Motor neuron (in vitro differentiated cells): ENCODE results near the gene PHGDH. TPM values are rescaled to one million over a fixed set of nuclear protein-coding genes. Genes with fewer than 3 reads are reported as not detected.
A peak's percentile ranks its signal among the peaks of the same experiment; 100 is the strongest.
"Not testable (repeated sequence)": the region's sequence is repeated elsewhere in the genome, so short reads cannot be mapped to it uniquely, and the experiment has no call there.

ENCODE experiments used
- ATAC-seq, 8 experiments: fragments of 200-7000 bp; cut with Tn5 transposase; replicated peaks in 6 of 8; 2 replicates each; pipeline ENCODE4 v1.8.0; 2021; ENCODE audit warnings: mild to moderate bottlenecking in 8 of 8, moderate library complexity in 8 of 8
- H3K27ac ChIP-seq, 2 donors: fragments of 250-450 bp; sonication (Bioruptor Pico); 2 replicates each; pipeline ENCODE4 v1.9.0; 2021; ENCODE audit warnings: antibody characterized with exemption in 2 of 2, mild to moderate bottlenecking in 2 of 2, moderate library complexity in 1 of 2
- H3K4me1 ChIP-seq, 2 donors: fragments of 250-450 bp; sonication (Bioruptor Pico); replicated peaks in 1 of 2; 2 replicates each; pipeline ENCODE4 v1.6.1; 2021; ENCODE audit warnings: antibody characterized with exemption in 2 of 2, mild to moderate bottlenecking in 2 of 2, moderate library complexity in 1 of 2
- H3K4me3 ChIP-seq, 5 donors: fragments of 250-450 bp; sonication (Bioruptor Pico); 2 replicates each; pipeline ENCODE4 v1.9.0; 2021; ENCODE audit warnings: antibody characterized with exemption in 5 of 5, mild to moderate bottlenecking in 5 of 5, moderate library complexity in 4 of 5
- WGBS, 10 experiments: fragments of 450-650 bp; shearing (Covaris generic); methylation state at CpG; one replicate each; pipeline ENCODE4 v1.0.0; 2022; 5-methylcytosine and 5-hydroxymethylcytosine counted together
- in situ Hi-C, 9 experiments: fragments of 400-800 bp; cut with MboI; loops; one replicate each; pipeline ENCODE4 v1.15.0; 2021; ENCODE audit warnings: low sequenced_read_pairs in 9 of 9, low pct_unique_long_range_greater_than_20kb in 2 of 9; ENCODE audit not compliant: unreplicated experiment in 9 of 9
- total RNA-seq, 8 experiments: library from RNA; unstranded; fragments of 300-600 nt; gene quantifications; 2 replicates each; pipeline versions ENCODE4 v1.2.3 to v1.2.4, GENCODE V29; 2022

Gene PHGDH
- total RNA-seq, 8 experiments from 2014 or later: 39.6 to 288 (median 175) TPM

DNA sequence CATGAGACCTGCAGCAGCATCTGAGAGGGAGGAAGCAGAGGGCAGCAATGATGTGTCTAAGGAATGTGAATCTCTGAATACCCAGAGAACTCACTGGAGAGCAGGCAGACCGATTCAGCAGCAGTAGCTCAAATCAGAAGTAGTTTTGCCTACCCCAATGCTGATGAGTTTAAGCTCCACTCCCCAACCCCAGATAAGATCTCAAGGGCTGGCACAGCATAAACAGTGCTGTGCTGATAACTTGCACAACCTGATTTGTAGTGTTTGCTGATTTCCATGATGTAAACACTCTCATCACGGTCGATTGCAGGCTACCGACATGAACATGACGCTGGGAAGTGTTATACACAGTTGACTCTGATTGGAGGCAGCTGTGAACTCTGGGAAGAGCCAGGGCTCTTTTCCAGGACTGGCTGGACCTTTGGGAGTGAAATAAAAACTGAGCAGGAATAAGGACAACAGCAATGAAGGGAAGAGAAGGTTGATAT lies 68.2 kb downstream of the PHGDH start:
- Histone ChIP-seq H3K4me1 (peaks cover 0 to 8% of the 10 kb centered on the region in 2 donors), H3K4me3 (no peak overlapping the region), H3K27ac (no peak overlapping the region)
- WGBS, 10 experiments: 5 to 100% (median 82%) methylated on average over 1 to 5 of the region's 5 CpGs; no CpG with 5 or more reads in 2 of the 10 experiments
- ATAC-seq: peak in 3 of 8 experiments; percentile 60 to 76 (median 62)
- in situ Hi-C loops: no loop called here

DNA sequence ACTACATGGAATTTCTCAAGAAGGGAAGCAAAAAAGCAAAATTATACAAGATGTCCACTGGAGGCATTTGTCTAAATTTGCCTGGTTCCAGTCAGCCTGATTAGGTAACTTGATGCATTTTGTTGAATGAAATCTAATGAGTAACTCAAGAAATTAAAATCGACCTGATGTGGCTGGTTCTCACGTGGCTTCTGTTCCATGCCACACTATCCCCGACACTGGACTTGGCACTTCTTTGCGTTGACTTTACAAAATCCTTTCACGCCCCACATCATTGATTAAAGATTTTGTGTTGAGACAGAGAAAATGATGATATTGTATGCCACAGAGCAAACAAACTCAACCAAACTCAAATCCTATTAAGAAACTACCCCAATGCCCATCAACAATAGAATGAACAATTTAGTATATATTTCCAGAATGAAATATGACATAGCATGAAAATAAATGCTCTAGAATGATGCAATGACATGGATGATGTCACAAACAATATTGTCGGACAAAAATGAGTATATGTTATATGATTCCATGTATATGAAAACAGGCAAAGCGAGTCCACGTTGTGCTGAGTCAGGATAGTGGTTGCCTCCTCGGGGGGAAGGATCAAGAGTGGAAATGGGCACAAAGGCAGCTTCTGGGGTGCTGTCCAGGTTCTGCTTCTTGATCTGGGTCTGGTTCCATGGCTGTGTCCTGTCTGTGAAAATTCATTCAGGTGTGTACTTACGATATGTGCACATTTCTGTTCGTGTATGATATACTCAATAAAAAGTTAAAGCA lies 69.9 kb downstream of the PHGDH start:
- WGBS, 10 experiments: 70 to 90% (median 81%) methylated on average over 2 to 11 of the region's 11 CpGs
- ATAC-seq: no peak
- Histone ChIP-seq H3K4me1 (peaks cover 0 to 8% of the 10 kb centered on the region in 2 donors), H3K27ac (no peak overlapping the region), H3K4me3 (no peak overlapping the region)
- in situ Hi-C loops: no loop called here

DNA sequence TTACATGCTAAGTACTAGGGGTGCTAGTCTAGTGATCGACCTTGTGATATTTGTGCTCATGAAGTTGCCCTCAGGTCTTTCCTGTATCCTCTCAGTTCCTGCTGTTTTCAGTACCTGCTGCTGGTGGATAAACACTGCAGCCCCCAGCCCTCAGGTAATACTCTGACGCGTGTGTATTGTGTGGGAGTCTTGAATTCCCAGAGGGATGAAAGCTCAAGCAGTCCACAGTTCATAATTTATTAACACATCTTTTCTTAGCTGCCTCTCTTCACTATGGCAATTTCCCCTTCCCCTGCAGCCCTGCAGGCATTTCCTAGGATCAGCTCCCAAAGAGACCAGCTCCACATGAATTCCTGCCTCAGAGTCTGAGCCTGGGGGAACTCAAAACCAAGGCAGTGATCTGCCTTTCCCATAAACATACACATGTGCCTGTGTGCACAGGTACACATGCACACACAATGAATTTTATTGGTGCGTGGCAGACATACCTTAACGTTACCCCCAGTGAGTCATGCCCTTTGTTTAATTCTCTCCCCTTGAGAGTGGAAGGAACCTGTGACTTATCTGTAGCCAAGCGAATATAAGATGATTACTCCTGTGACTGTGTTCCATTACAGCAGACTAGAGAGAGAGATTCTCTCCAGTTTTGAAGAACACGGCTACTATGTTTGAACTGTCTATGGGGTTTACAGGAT lies 71.0 kb downstream of the PHGDH start:
- 0 to 90% (median 71%) methylated on average over 1 to 7 of the region's 7 CpGs; no CpG with 5 or more reads in 1 of the 10 experiments for WGBS, 10 experiments

DNA sequence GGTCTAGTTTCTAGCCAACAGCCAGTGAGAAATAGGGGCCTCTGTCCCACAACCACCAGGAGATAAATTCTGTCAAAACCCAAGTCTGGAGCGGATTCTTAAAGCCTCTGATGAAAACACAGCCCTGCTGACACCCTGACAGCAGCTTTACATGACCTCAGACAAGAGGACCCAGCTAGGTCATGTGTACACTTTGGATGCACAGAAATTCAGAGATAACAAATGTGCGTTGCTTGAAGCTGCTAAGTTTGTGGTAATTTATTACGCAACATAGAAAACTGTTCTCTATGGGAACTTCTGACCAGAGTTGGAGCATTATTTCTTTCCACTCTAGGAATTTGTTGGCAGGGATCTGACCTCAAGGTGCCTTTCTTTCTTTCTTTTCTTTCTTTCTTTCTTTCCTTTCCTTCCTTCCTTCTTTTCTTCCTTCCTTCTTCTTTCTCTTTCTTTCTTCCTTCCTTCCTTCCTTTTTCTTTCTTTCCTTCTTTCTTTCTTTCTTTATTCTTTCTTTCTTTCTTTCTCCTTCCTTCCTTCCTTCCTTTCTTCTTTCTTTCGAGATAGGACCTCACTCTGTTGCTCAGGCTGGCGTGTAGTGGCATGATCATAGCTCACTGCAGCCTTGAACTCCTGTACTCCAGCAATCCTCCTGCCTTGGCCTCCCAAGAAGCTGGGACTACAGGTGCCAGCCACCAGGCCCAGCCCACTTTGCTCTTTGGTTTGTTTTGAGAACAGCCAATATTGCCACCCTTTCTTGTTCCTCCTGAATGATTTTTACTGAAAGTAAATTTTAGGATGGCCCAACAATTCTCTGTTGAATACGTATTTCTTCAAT lies 71.8 kb downstream of the PHGDH start:
- Histone ChIP-seq H3K4me1 (peaks cover 0 to 8% of the 10 kb centered on the region in 2 donors), H3K27ac (no peak overlapping the region), H3K4me3 (no peak overlapping the region)
- peak in 4 of 8 experiments; percentile 32 to 38 (median 36) for ATAC-seq
- in situ Hi-C loops: no loop called here
- WGBS, 10 experiments: 39 to 86% (median 75%) methylated on average over 2 to 6 of the region's 6 CpGs

More for the DNA sequence above, 71.0 kb downstream of the PHGDH start:
- Histone ChIP-seq H3K4me3 (no peak overlapping the region), H3K4me1 (peaks cover 0 to 8% of the 10 kb centered on the region in 2 donors), H3K27ac (no peak overlapping the region)
- in situ Hi-C loops: no loop called here
- ATAC-seq: peak in 5 of 8 experiments; percentile 21 to 83 (median 49)

DNA sequence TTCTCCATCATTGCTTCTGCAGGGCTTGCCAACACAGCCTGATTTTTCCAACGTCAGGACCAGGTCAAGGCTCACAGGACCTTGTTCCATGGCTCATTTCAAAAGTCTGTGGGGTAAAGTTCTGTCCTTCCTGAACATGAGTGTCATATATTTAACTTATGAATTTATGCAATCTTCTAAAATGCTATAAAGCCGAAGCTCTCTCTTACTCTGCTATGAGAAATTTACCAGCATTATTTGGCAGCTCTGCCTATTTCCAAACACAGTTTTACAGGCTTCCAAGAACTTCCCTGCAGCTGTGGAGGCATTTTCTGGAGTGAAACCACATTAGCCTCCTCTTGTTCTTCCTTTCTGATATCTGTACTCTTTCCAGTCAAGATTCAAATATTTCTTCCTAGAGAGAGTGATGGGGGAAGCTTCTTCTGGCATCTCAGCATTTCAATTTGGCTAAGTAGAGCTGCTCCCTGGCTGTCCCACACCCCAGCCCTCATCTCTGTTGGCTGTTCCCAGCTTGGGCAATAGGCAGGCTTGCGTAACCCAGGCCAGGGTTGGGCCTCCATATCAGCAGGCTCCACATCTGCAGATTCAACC lies 72.6 kb downstream of the PHGDH start:
- Histone ChIP-seq H3K27ac (no peak overlapping the region), H3K4me3 (no peak overlapping the region), H3K4me1 (peaks cover 0 to 8% of the 10 kb centered on the region in 2 donors)
- peak in 2 of 8 experiments; percentile 69 to 77 for ATAC-seq
- WGBS, 10 experiments: 0 to 95% (median 70%) methylated on average over 1 to 3 of the region's 3 CpGs; no CpG with 5 or more reads in 2 of the 10 experiments
- in situ Hi-C loops: no loop called here

DNA sequence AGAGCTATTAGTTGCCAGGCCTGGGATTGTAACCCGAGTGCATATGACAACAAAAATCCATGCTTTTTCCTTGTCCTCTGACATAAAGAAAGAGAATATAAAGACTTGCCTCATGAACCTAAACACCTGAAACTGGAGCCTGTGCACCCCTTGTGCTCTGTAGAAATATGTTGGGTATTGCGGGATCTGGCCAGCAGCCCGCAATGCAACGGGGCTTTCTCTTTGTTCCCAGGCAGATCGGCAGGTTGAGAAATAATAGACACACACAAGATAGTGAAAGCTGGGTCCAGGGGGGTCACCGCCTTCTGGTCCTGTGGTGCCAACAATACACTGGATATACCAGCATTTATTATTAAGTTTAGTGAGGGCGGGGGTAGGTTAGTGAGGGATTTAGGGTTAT lies 74.3 kb downstream of the PHGDH start:
- in situ Hi-C loops, H3K27ac ChIP-seq, H3K4me3 ChIP-seq, ATAC-seq: not testable (repeated sequence)
- H3K4me1 ChIP-seq: peaks cover 0 to 11% of the 10 kb centered on the region in 2 donors
- 95 to 100% (median 97%) methylated on average over 1 to 4 of the region's 7 CpGs; no CpG with 5 or more reads in 7 of the 10 experiments for WGBS, 10 experiments

DNA sequence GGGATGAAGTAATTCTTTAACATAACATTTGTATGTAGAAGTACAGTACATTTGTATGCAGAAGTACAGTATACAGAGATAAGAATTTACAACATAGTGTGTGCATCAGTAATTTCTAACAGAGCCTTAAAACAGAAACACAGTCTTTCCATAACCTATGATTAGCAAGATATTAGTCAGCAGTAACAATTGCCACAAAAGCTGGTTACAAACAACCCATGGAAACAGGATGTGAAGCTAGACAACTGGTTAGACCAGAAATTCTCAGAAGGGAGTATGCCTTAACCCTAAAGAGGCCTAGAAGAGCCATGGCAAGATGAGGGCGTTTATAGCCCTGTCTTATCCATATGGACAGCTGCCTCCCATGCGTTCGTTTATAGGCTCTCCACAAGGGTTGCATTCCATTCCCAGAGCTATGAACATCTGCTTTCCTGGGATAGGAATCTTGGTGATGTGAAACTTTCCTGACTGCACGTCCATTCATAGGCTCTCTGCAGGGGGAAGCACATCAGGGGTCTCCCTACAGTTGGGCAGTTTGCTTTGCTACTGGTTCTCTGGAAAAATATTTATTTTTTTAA lies 74.8 kb downstream of the PHGDH start:
- H3K4me1 ChIP-seq: peaks cover 0 to 13% of the 10 kb centered on the region in 2 donors
- H3K27ac ChIP-seq, ATAC-seq, H3K4me3 ChIP-seq, in situ Hi-C loops: not testable (repeated sequence)
- WGBS, 10 experiments: 0 to 100% (median 63%) methylated on average over 1 to 4 of the region's 4 CpGs; no CpG with 5 or more reads in 3 of the 10 experiments

DNA sequence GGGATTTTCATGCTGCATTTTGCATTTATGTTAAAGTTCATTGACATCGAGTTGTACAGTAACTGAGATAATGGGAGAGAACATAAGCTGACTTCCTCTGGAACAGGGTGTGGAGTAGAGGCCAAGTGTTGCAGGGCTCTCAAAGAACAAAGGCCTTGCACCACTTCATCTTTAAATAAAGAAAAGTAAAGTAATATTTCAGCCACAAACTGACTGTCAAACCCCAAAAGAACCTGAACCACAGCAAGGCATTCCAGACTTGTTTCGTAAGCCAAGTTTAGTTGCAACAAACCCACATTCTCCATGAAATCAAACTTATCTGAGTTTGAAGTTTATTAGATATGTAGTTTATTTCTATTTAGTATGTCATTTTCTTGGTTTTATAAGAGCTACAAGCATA lies 76.0 kb downstream of the PHGDH start:
- no peak for ATAC-seq
- no peak overlapping the region for H3K27ac ChIP-seq
- H3K4me3 ChIP-seq: no peak overlapping the region
- 28 to 82% (median 50%) methylated on average over 1 to 2 of the region's 2 CpGs; no CpG with 5 or more reads in 1 of the 10 experiments for WGBS, 10 experiments
- in situ Hi-C loops: no loop called here
- H3K4me1 ChIP-seq: peaks cover 0 to 10% of the 10 kb centered on the region in 2 donors

DNA sequence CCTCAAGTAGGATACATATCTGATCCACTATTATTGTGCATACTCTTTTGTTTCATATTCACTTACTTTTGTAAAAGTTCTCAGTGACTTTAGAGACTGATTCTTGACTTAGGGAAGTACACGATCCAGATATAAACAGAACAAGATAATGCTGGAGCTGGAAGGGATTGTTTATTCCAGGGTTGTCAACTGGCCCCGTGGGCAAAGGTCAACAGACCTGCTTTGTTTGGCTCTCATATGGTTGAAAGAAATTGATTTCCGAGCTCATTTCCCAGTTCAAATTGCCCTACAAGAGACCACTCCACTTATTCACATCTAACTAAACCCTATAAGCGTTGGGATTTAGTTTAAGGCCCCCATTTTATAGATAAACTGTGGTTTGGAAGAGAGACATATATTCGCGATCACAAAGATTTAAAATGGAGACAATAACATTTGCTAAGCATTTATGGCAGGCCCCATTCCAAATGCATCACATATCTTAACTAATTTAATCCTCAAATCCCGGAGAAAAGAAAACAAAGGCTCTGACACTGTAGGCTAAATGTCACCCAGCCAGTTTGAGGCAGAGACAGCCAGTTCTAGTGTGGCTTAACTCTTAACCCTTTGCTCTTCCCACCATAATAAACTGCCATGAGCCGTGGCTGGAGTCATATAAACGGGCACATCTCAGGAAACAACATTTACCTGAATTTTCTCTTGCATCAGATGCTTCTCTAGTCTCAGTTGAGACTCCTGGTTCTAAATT lies 78.9 kb downstream of the PHGDH start:
- 27 to 84% (median 70%) methylated on average over 2 to 9 of the region's 9 CpGs; no CpG with 5 or more reads in 1 of the 10 experiments for WGBS, 10 experiments
- in situ Hi-C loops: no loop called here

DNA sequence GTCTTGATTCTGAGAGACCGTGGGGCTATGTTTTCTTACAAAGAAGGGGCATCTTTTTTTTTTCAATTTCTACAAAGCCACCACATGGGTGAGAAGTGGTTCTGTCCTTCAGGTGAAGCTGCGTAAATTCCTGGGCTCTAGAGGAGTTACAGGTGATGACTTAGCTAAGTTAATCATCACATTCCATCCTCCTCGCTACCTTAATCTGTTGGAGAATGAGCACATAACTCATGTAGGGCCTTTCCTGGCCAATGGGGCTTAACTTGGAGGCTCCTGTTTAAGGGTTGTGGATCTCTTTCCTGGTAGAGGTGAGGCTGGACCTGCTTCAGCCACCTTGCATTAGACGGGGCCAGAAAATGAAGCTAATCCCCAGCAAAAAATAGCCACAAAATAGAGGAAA lies 79.6 kb downstream of the PHGDH start:
- Histone ChIP-seq H3K4me3 (no peak overlapping the region), H3K27ac (no peak overlapping the region), H3K4me1 (peaks cover 0 to 5% of the 10 kb centered on the region in 2 donors)
- 80 to 100% (median 100%) methylated on average over 1 to 4 of the region's 4 CpGs; no CpG with 5 or more reads in 3 of the 10 experiments for WGBS, 10 experiments
- in situ Hi-C loops: no loop called here
- no peak for ATAC-seq

More for the DNA sequence above, 78.9 kb downstream of the PHGDH start:
- Histone ChIP-seq H3K4me3 (no peak overlapping the region), H3K4me1 (peaks cover 0 to 5% of the 10 kb centered on the region in 2 donors), H3K27ac (no peak overlapping the region)
- no peak for ATAC-seq
